Endothelial cell (in vitro differentiated cells): ENCODE measurements around the gene SYVN1. TPM values are rescaled to one million over a fixed set of nuclear protein-coding genes. Genes with fewer than 3 reads are reported as not detected.
"Not testable (repeated sequence)": the region's sequence is repeated elsewhere in the genome, so short reads cannot be mapped to it uniquely, and the experiment has no call there.

Experiments used
- DNase-seq: peaks from one replicate; pipeline ENCODE4 v3.0.0; 2021; ENCODE audit warnings: low spot score
- H3K27ac Mint-ChIP-seq: one replicate; pipeline ENCODE4 v1.8.0; 2021; ENCODE audit warnings: mixed read lengths, inconsistent platforms; ENCODE audit not compliant: unreplicated experiment
- H3K27me3 Mint-ChIP-seq: one replicate; pipeline ENCODE4 v1.8.0; 2021; ENCODE audit warnings: mild to moderate bottlenecking, moderate library complexity, mixed read lengths, inconsistent platforms; ENCODE audit not compliant: unreplicated experiment
- H3K36me3 Mint-ChIP-seq: one replicate; pipeline ENCODE4 v1.8.0; 2021; ENCODE audit warnings: mild to moderate bottlenecking, low read depth, mixed read lengths, inconsistent platforms; ENCODE audit not compliant: unreplicated experiment
- H3K4me1 Mint-ChIP-seq: one replicate; pipeline ENCODE4 v1.8.0; 2021; ENCODE audit warnings: mild to moderate bottlenecking, mixed read lengths, inconsistent platforms; ENCODE audit not compliant: unreplicated experiment
- H3K4me3 Mint-ChIP-seq: one replicate; pipeline ENCODE4 v1.8.0; 2021; ENCODE audit warnings: mild to moderate bottlenecking, mixed read lengths, inconsistent platforms; ENCODE audit not compliant: unreplicated experiment
- H3K9me3 Mint-ChIP-seq: one replicate; pipeline ENCODE4 v1.8.0; 2021; ENCODE audit warnings: mixed read lengths, inconsistent platforms; ENCODE audit not compliant: unreplicated experiment
- CTCF ChIP-seq: fragments of 200-600 bp; sonication (generic); IDR thresholded peaks from one replicate; pipeline ENCODE4 v1.5.0; 2021; ENCODE audit warnings: antibody characterized with exemption; ENCODE audit not compliant: unreplicated experiment
- total RNA-seq: library from RNA; stranded (reverse); fragmentation: NEBNext Ultra II Directional; extraction: Animal tissue kit (Norgen Biotek cat#: 25700); gene quantifications from one replicate; pipeline ENCODE4 v1.2.1, GENCODE V29; 2021; ENCODE audit not compliant: unreplicated experiment

Gene SYVN1
- total RNA-seq, 1 donor from 2014 or later, result 32.2 TPM

DNA sequence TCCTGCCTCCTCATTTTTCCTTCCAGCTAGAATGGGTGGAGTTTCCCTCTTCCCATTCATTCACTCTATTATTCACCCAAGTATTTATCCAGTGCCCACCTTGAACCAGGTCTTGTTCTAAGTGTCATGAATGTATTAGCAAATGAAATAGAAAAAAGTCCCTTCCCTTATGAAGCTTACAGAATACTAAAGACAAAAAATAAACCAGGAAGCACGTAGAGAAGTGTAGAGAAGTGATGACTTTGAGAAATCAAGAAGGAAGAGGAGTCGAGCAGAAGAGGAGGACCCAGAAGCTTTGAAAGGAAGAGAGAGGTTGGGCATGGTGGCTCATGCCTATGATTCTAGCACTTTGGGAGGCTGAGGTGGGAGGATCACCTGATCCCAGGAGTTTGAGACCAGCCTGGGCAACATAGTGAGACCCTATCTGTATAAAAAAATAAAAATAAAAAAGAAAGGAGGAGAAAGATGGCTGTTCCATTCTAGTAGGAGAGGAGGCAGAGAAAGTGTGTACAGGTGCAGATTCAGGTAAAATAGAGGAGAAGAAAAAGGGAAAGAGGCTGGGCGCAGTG, 17.1 kb upstream of the SYVN1 start:
- no peak for DNase-seq

DNA sequence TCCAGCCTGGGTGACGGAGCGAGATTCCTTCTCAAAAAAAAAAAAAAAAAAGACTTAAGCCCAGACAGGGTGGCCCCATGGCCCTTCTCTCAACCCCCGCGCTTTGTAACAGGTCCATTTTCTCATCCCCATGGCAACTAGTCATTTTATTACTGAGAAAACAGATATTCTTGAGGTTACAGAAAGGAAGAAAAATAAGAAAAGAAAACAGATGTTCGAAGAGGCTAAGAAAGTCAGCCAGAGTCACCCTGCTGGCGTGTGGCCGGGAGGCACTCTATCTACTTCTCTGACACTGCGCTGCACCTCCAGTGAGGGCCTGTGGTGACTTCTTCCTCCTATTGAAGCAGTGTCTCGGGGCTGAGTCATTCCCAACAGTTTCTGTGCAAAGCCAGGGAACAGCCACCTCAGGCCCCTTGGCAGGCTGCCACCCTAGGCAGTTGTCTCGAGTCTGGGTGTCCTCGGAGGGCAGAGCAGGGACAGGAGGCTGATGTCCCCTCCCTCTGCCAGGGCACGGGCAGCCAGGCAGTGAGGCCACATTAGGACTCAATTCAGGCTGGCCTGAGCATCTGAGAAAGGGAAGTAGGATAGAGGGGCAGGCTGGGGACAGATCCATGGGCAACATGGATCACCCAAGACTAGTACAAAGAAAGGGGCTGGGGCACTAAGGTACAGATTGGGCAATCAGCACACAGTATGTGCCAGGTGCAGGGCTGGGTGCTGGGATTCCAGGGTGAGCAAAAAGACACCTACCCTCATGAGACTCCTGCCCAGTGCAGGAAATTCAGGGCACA, 16.4 kb upstream of the SYVN1 start:
- Mint-ChIP-seq H3K4me1 (no peaks in the 10 kb centered on the region), H3K4me3 (no peak overlapping the region), H3K36me3 (no peaks in the 10 kb centered on the region), H3K27me3 (no peaks in the 10 kb centered on the region), H3K27ac (no peak overlapping the region), H3K9me3 (no peaks in the 10 kb centered on the region)
- no peak for TF ChIP-seq CTCF
- DNase-seq, result no peak

More for the DNA sequence above, 17.1 kb upstream of the SYVN1 start:
- Mint-ChIP-seq H3K4me3 (no peak overlapping the region), H3K36me3 (no peaks in the 10 kb centered on the region), H3K9me3 (no peaks in the 10 kb centered on the region), H3K27me3 (no peaks in the 10 kb centered on the region), H3K27ac (no peak overlapping the region), H3K4me1 (no peaks in the 10 kb centered on the region)
- no peak for TF ChIP-seq CTCF

DNA sequence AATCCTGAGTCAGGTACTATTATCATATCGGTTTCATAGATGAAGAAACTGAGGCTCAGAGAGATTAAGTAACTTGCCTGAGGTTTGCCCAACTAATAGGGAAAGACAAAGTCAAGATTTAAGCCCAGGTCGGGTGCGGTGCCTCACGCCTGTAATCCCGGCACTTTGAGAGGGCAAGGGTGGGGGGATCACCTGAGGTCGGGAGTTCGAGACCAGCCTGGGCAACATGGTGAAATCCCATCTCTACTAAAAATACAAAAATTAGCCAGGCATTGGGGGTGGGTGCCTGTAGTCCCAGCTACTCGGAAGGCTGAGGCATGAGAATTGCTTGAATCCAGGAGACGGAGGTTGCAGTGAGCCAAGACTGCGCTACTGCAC, 15.8 kb upstream of the SYVN1 start:
- not testable (repeated sequence) for H3K9me3 Mint-ChIP-seq, H3K4me1 Mint-ChIP-seq, H3K4me3 Mint-ChIP-seq, H3K27ac Mint-ChIP-seq, H3K27me3 Mint-ChIP-seq, DNase-seq, H3K36me3 Mint-ChIP-seq

DNA sequence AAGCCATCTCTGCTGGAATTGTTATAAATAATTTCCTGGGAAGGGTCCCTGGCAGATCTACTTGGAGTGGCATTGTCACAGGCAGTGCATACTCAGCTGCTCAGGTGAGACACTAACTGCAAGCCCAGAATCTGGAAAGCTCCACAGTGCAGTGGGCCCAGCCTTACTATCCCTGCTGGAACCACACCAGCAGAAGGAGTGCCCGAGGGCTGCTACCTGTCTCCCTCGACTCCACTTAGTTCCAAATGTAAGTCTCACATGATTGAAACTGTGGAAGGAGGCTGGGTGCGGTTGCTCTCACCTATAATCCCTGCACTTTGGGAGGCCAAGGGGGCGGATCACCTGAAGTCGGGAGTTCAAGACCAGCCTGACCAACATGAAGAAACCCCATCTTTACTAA, 14.3 kb upstream of the SYVN1 start:
- H3K36me3 Mint-ChIP-seq, result no peaks in the 10 kb centered on the region
- H3K27ac Mint-ChIP-seq, result no peak overlapping the region
- H3K4me1 Mint-ChIP-seq, result no peaks in the 10 kb centered on the region
- no peak for TF ChIP-seq CTCF
- no peaks in the 10 kb centered on the region for H3K27me3 Mint-ChIP-seq
- no peak for DNase-seq
- no peaks in the 10 kb centered on the region for H3K9me3 Mint-ChIP-seq
- no peak overlapping the region for H3K4me3 Mint-ChIP-seq

- H3K36me3 Mint-ChIP-seq, result no peaks in the 10 kb centered on the region
- no peaks in the 10 kb centered on the region for H3K9me3 Mint-ChIP-seq
- TF ChIP-seq CTCF, result no peak
- no peak overlapping the region for H3K4me3 Mint-ChIP-seq
- H3K27ac Mint-ChIP-seq, result no peak overlapping the region
- H3K27me3 Mint-ChIP-seq, result no peaks in the 10 kb centered on the region
- DNase-seq, result no peak
- H3K4me1 Mint-ChIP-seq, result no peaks in the 10 kb centered on the region
Measured at GRCh38 chr11:65147352-65148075, 13.2 kb upstream of the SYVN1 start.
